GM23338 (cell line): ENCODE results near the gene FCRL6. TPM values are rescaled to one million over a fixed set of nuclear protein-coding genes. Genes with fewer than 3 reads are reported as not detected.

Experiments
- ATAC-seq: fragments of 200-7000 bp; cut with Tn5 transposase; 3 replicates; pipeline ENCODE4 v1.9.1; 2020
- DNase-seq: peaks from one replicate; pipeline ENCODE4 v3.0.0-alpha.2; 2015; ENCODE audit warnings: low spot score
- H2AFZ ChIP-seq: fragments of 200-600 bp; sonication (generic); 2 replicates; pipeline ENCODE4 v1.8.0; 2016; ENCODE audit warnings: antibody characterized with exemption, mild to moderate bottlenecking, moderate library complexity
- H3F3A ChIP-seq: fragments of 200-600 bp; sonication (generic); replicated peaks from 2 replicates; pipeline ENCODE4 v1.8.0; 2017; ENCODE audit warnings: antibody characterized with exemption, mixed run types, low read depth
- H3K27ac ChIP-seq: fragments of 200-600 bp; sonication (generic); 2 replicates; pipeline ENCODE4 v1.6.1; 2016; ENCODE audit warnings: low read depth
- H3K27me3 ChIP-seq: fragments of 200-600 bp; sonication (generic); 2 replicates; pipeline ENCODE4 v1.8.0; 2016; ENCODE audit warnings: mild to moderate bottlenecking, mixed run types, moderate library complexity; ENCODE audit not compliant: insufficient read depth
- H3K36me3 ChIP-seq: fragments of 200-600 bp; sonication (generic); 2 replicates; pipeline ENCODE4 v1.8.0; 2016; ENCODE audit warnings: mild to moderate bottlenecking; ENCODE audit not compliant: insufficient read depth
- H3K4me1 ChIP-seq: fragments of 200-600 bp; sonication (generic); 2 replicates; pipeline ENCODE4 v1.8.0; 2016; ENCODE audit warnings: mild to moderate bottlenecking, moderate library complexity; ENCODE audit not compliant: insufficient read depth
- H3K4me2 ChIP-seq: fragments of 200-600 bp; sonication (generic); 2 replicates; pipeline ENCODE4 v1.7.1; 2017; ENCODE audit warnings: mixed run types
- H3K4me3 ChIP-seq: fragments of 200-600 bp; sonication (generic); 2 replicates; pipeline ENCODE4 v1.6.1; 2016; ENCODE audit warnings: mixed run types
- H3K79me2 ChIP-seq: fragments of 200-600 bp; sonication (generic); replicated peaks from 2 replicates; pipeline ENCODE4 v1.8.0; 2017; ENCODE audit warnings: mild to moderate bottlenecking; ENCODE audit not compliant: insufficient read depth
- H3K9me2 ChIP-seq: fragments of 200-600 bp; sonication (generic); 2 replicates; pipeline ENCODE4 v1.8.0; 2017; ENCODE audit not compliant: insufficient read depth
- H4K20me1 ChIP-seq: fragments of 200-600 bp; sonication (generic); replicated peaks from 2 replicates; pipeline ENCODE4 v1.8.0; 2017; ENCODE audit warnings: mild to moderate bottlenecking; ENCODE audit not compliant: insufficient read depth
- H3K27ac Mint-ChIP-seq: 2 replicates; pipeline ENCODE4 v1.8.0; 2020; ENCODE audit warnings: inconsistent platforms, mild to moderate bottlenecking, moderate library complexity, mixed read lengths
- H3K27me3 Mint-ChIP-seq: 3 replicates; pipeline ENCODE4 v1.8.0; 2022; ENCODE audit warnings: low read depth, mild to moderate bottlenecking, moderate library complexity, mixed read lengths, inconsistent platforms; ENCODE audit not compliant: insufficient read depth, poor library complexity
- H3K36me3 Mint-ChIP-seq: 3 replicates; pipeline ENCODE4 v1.8.0; 2021; ENCODE audit warnings: low read depth, mild to moderate bottlenecking, inconsistent platforms, moderate library complexity, mixed read lengths
- H3K4me1 Mint-ChIP-seq: 3 replicates; pipeline ENCODE4 v1.8.0; 2020; ENCODE audit warnings: mild to moderate bottlenecking, inconsistent platforms, mixed read lengths
- H3K4me3 Mint-ChIP-seq: 3 replicates; pipeline ENCODE4 v1.8.0; 2021; ENCODE audit warnings: moderate library complexity, mild to moderate bottlenecking, inconsistent platforms, mixed read lengths
- H3K9me3 Mint-ChIP-seq: 3 replicates; pipeline ENCODE4 v1.8.0; 2020; ENCODE audit warnings: moderate library complexity, mild to moderate bottlenecking, inconsistent platforms, mixed read lengths
- CREB1 ChIP-seq: fragments of 250-450 bp; sonication (Bioruptor Pico); IDR thresholded peaks from 2 replicates; pipeline ENCODE4 v1.5.0; 2020; ENCODE audit warnings: low read depth, mild to moderate bottlenecking, moderate library complexity
- CTCF ChIP-seq, 2 experiments: fragments of 200-600 bp in 1 of 2; sonication (generic) in 1 of 2; conservative IDR thresholded peaks; 2 replicates each; pipeline versions ENCODE4 v1.5.1 to v1.6.1; 2016 to 2017; ENCODE audit warnings: antibody characterized with exemption in 2 of 2, low read depth in 2 of 2, mild to moderate bottlenecking in 2 of 2, moderate library complexity in 1 of 2
- EZH2 ChIP-seq: fragments of 200-600 bp; sonication (generic); IDR thresholded peaks from one replicate; pipeline ENCODE4 v1.8.0; 2017; ENCODE audit warnings: antibody characterized with exemption, mild to moderate bottlenecking, low read depth; ENCODE audit not compliant: unreplicated experiment
- NANOG ChIP-seq: IDR thresholded peaks from 2 replicates; pipeline ENCODE4 v1.6.1; 2016; ENCODE audit warnings: antibody characterized with exemption, borderline replicate concordance
- ZNF114 ChIP-seq: fragments of 250-450 bp; sonication (Bioruptor Pico); IDR thresholded peaks from 2 replicates; pipeline ENCODE4 v1.5.0; 2020; ENCODE audit warnings: mild to moderate bottlenecking, moderate library complexity
- ZNF462 ChIP-seq: fragments of 250-450 bp; sonication (Bioruptor Pico); IDR thresholded peaks from 2 replicates; pipeline ENCODE4 v1.5.0; 2020; ENCODE audit warnings: mild to moderate bottlenecking, moderate library complexity
- polyA plus RNA-seq: library from polyadenylated mRNA; unstranded; fragments of >200 nt; fragmentation: Nextera tagmentation; extraction: Ambion mirVana; gene quantifications from 2 replicates; pipeline ENCODE4 v1.2.1, GENCODE V29; 2016
- total RNA-seq: library from RNA; depleted of rRNA; stranded (reverse); fragments of >200 nt; shearing (Covaris generic); gene quantifications from 2 replicates; pipeline ENCODE4 v1.2.3, GENCODE V29; 2014

FCRL6 gene
- total and polyA plus RNA-seq, 2 experiments from 2014 or later, result not detected

- TF ChIP-seq ZNF462 (CRISPR knock-in tag), result no peak
These were observed 6.6 kb upstream of the FCRL6 start (continued) for GRCh38 chr1:159795534-159795933.

GRCh38 chr1:159798893-159799292, 3.3 kb upstream of the FCRL6 start:
- Histone ChIP-seq H3K27ac (no peak overlapping the region), H3K9me2 (no peaks in the 10 kb centered on the region), H2AFZ (no peak overlapping the region), H3K79me2 (no peaks in the 10 kb centered on the region), H3K4me1 (no peaks in the 10 kb centered on the region), H3K4me2 (no peak overlapping the region), H3K27me3 (no peaks in the 10 kb centered on the region), H3F3A (no peaks in the 10 kb centered on the region), H4K20me1 (no peaks in the 10 kb centered on the region), H3K36me3 (no peaks in the 10 kb centered on the region), H3K4me3 (no peak overlapping the region)
- H3K4me1 Mint-ChIP-seq, result no peaks in the 10 kb centered on the region
- H3K9me3 Mint-ChIP-seq, result no peaks in the 10 kb centered on the region
- H3K36me3 Mint-ChIP-seq, result no peaks in the 10 kb centered on the region
- DNase-seq, result peak; percentile 95
- peak; percentile 99 for ATAC-seq
- no peak overlapping the region for H3K27ac Mint-ChIP-seq
- H3K4me3 Mint-ChIP-seq, result no peak overlapping the region
- H3K27me3 Mint-ChIP-seq, result peaks cover 4% of the 10 kb centered on the region
- TF ChIP-seq CTCF (conservative IDR thresholded peaks at IDR 0.05; ENCODE audit: low read depth in 2 of 2), result peak; percentile 86 to 91
- peak; percentile 44; the same call in 1 of the 2 replicates for TF ChIP-seq CREB1
- peak; percentile 81; the same call in 1 of the 2 replicates for TF ChIP-seq ZNF114 (CRISPR knock-in tag)
- peak; percentile 95 for TF ChIP-seq ZNF462 (CRISPR knock-in tag)
- TF ChIP-seq NANOG, result no peak
- no peak for TF ChIP-seq EZH2
